IMR-90 (cell line): Measurements from ENCODE around the gene LRRC36. TPM values are rescaled to one million over a fixed set of nuclear protein-coding genes. Genes with fewer than 3 reads are reported as not detected.

Experiments
- ATAC-seq: fragments of 200-7000 bp; cut with Tn5 transposase; 2 replicates; pipeline ENCODE4 v1.9.1; 2020; ENCODE audit warnings: low read depth, mild to moderate bottlenecking, moderate library complexity
- BruUV-seq: library from RNA; stranded (reverse); fragments of 400-500 nt; replicated peaks from 2 replicates; lab custom pipeline; 2021; lab: Mats Ljungman, UMichigan
- CTCF ChIA-PET: fragments of 300-600 bp; formaldehyde crosslinking; extraction: SDS; loops from one replicate; lab custom pipeline; 2021; ENCODE audit warnings: antibody characterized with exemption; lab: Yijun Ruan, JAX
- POLR2A ChIA-PET: fragments of 300-600 bp; sonication (Branson Sonifier 250); formaldehyde crosslinking; loops from one replicate; lab custom pipeline; 2022; ENCODE audit warnings: antibody characterized with exemption; ENCODE audit not compliant: unreplicated experiment; lab: Charles Lee
- DNase-seq: peaks from one replicate; pipeline ENCODE4 v3.0.0; 2013
- H2AFZ ChIP-seq: replicated peaks from 2 replicates; pipeline ENCODE3; 2013; ENCODE audit warnings: low read length, mild to moderate bottlenecking; ENCODE audit not compliant: poor library complexity
- H2AK5ac ChIP-seq: 2 replicates; pipeline ENCODE4 v1.6.1; 2013; ENCODE audit warnings: low read depth, low read length, inconsistent platforms
- H2AK9ac ChIP-seq: replicated peaks from 2 replicates; pipeline ENCODE3; 2013; ENCODE audit warnings: mild to moderate bottlenecking, low read depth, low read length, moderate library complexity; ENCODE audit not compliant: poor library complexity
- H2BK120ac ChIP-seq: 2 replicates; pipeline ENCODE4 v1.6.1; 2013; ENCODE audit warnings: low read depth, low read length, inconsistent platforms
- H2BK15ac ChIP-seq: 3 replicates; pipeline ENCODE4 v1.6.1; 2013; ENCODE audit warnings: low read depth, low read length, inconsistent platforms
- H2BK20ac ChIP-seq: 2 replicates; pipeline ENCODE4 v1.6.1; 2013; ENCODE audit warnings: low read depth, mild to moderate bottlenecking, inconsistent platforms, low read length, moderate library complexity
- H2BK5ac ChIP-seq: 2 replicates; pipeline ENCODE4 v1.6.1; 2013; ENCODE audit warnings: mild to moderate bottlenecking, low read depth, low read length, inconsistent platforms; ENCODE audit not compliant: poor library complexity, severe bottlenecking
- H3K14ac ChIP-seq: replicated peaks from 2 replicates; pipeline ENCODE4 v1.6.1; 2013; ENCODE audit warnings: low read depth, low read length, inconsistent platforms
- H3K18ac ChIP-seq: 2 replicates; pipeline ENCODE4 v1.6.1; 2013; ENCODE audit warnings: low read depth, low read length, control low read depth
- H3K23ac ChIP-seq: 2 replicates; pipeline ENCODE4 v1.6.1; 2013; ENCODE audit warnings: low read depth, low read length, inconsistent platforms
- H3K27ac ChIP-seq: 2 replicates; pipeline ENCODE4 v1.5.1; 2013; ENCODE audit warnings: mild to moderate bottlenecking, control low read depth, low read length; ENCODE audit not compliant: insufficient read depth
- H3K27me3 ChIP-seq: 2 replicates; pipeline ENCODE4 v1.6.1; 2013; ENCODE audit warnings: low read length; ENCODE audit not compliant: control insufficient read depth, insufficient read depth
- H3K36me3 ChIP-seq: 2 replicates; pipeline ENCODE4 v1.6.1; 2013; ENCODE audit warnings: low read length, mixed read lengths; ENCODE audit not compliant: control insufficient read depth, insufficient read depth
- H3K4ac ChIP-seq: 2 replicates; pipeline ENCODE4 v1.6.1; 2013; ENCODE audit warnings: low read depth, low read length, inconsistent platforms
- H3K4me1 ChIP-seq: 2 replicates; pipeline ENCODE4 v1.6.1; 2013; ENCODE audit warnings: low read length, mixed read lengths; ENCODE audit not compliant: control insufficient read depth, insufficient read depth
- H3K4me2 ChIP-seq: 2 replicates; pipeline ENCODE4 v1.6.1; 2013; ENCODE audit warnings: low read depth, mild to moderate bottlenecking, control low read depth, low read length, moderate library complexity
- H3K4me3 ChIP-seq: 2 replicates; pipeline ENCODE4 v1.5.1; 2013; ENCODE audit warnings: low read depth, mild to moderate bottlenecking, control low read depth, low read length, moderate library complexity; ENCODE audit not compliant: insufficient read depth
- H3K56ac ChIP-seq: 2 replicates; pipeline ENCODE4 v1.6.1; 2013; ENCODE audit warnings: low read length, inconsistent platforms; ENCODE audit not compliant: insufficient read depth; ENCODE audit errors: extremely low read depth
- H3K79me1 ChIP-seq, 2 experiments: 2 replicates each; pipeline ENCODE4 v1.6.1; 2013; ENCODE audit warnings: low read length in 2 of 2, inconsistent platforms in 1 of 2, low read depth in 1 of 2
- H3K9ac ChIP-seq: 2 replicates; pipeline ENCODE4 v1.6.1; 2013; ENCODE audit warnings: low read depth, low read length, control low read depth
- H3K9me1 ChIP-seq: 2 replicates; pipeline ENCODE4 v1.6.1; 2013; ENCODE audit warnings: low read length, inconsistent platforms; ENCODE audit not compliant: insufficient read depth
- H3K9me3 ChIP-seq: 2 replicates; pipeline ENCODE4 v1.6.1; 2013; ENCODE audit warnings: low read length; ENCODE audit not compliant: control insufficient read depth, insufficient read depth
- H4K20me1 ChIP-seq: 2 replicates; pipeline ENCODE4 v1.6.1; 2013; ENCODE audit warnings: low read length, inconsistent platforms; ENCODE audit not compliant: insufficient read depth
- H4K5ac ChIP-seq: 2 replicates; pipeline ENCODE4 v1.6.1; 2013; ENCODE audit warnings: mild to moderate bottlenecking, low read depth, low read length, control low read depth
- H4K8ac ChIP-seq, 2 experiments: 2 replicates each; pipeline ENCODE4 v1.6.1; 2013; ENCODE audit warnings: low read depth in 2 of 2, low read length in 2 of 2, control low read depth in 1 of 2, inconsistent platforms in 1 of 2
- H4K91ac ChIP-seq: 2 replicates; pipeline ENCODE4 v1.6.1; 2013; ENCODE audit warnings: low read depth, low read length, inconsistent platforms; ENCODE audit not compliant: insufficient read depth
- CEBPB ChIP-seq: IDR thresholded peaks from 2 replicates; pipeline ENCODE4 v1.6.1; 2012; ENCODE audit warnings: low read depth, low read length, improper control_type of control experiment
- CHD1 ChIP-seq: IDR thresholded peaks from 2 replicates; pipeline ENCODE4 v1.6.1; 2012; ENCODE audit warnings: low read depth, low read length, improper control_type of control experiment
- FOS ChIP-seq: fragments of 150-350 bp; IDR thresholded peaks from 2 replicates; pipeline ENCODE4 v1.6.1; 2016; ENCODE audit warnings: low read depth, low read length
- MAFK ChIP-seq: IDR thresholded peaks from 2 replicates; pipeline ENCODE4 v1.6.1; 2012; ENCODE audit warnings: low read depth, low read length, improper control_type of control experiment
- MAZ ChIP-seq: IDR thresholded peaks from 2 replicates; pipeline ENCODE4 v1.6.1; 2012; ENCODE audit warnings: low read depth, mild to moderate bottlenecking, low read length, improper control_type of control experiment, moderate library complexity, borderline replicate concordance
- MXI1 ChIP-seq: IDR thresholded peaks from 2 replicates; pipeline ENCODE4 v1.6.1; 2012; ENCODE audit warnings: low read depth, mild to moderate bottlenecking, low read length, moderate library complexity, borderline replicate concordance
- NFE2L2 ChIP-seq: fragments of 150-350 bp; IDR thresholded peaks from 2 replicates; pipeline ENCODE4 v1.6.1; 2016; ENCODE audit warnings: low read depth, mild to moderate bottlenecking, low read length
- RAD21 ChIP-seq: IDR thresholded peaks from 2 replicates; pipeline ENCODE4 v1.6.1; 2012; ENCODE audit warnings: low read length, improper control_type of control experiment
- RFX5 ChIP-seq: IDR thresholded peaks from 2 replicates; pipeline ENCODE4 v1.8.0; 2012; ENCODE audit warnings: low read depth, mild to moderate bottlenecking, low read length, moderate library complexity
- WGBS, 2 experiments: methylation state at CpG; one replicate each; pipeline versions ENCODE4 v1.1.5 to v1.1.7; 2013; ENCODE audit warnings: missing lambda C conversion rate in 2 of 2; ENCODE audit not compliant: insufficient read length in 1 of 2; ENCODE audit errors: extremely low coverage in 2 of 2; 5-methylcytosine and 5-hydroxymethylcytosine counted together
- dilution Hi-C: fragments of 300-500 bp; cut with HindIII; formaldehyde crosslinking; loops from one replicate; pipeline ENCODE4 v1.14.3; 2018; ENCODE audit warnings: low sequenced_read_pairs; ENCODE audit not compliant: unreplicated experiment
- in situ Hi-C: fragments of 300-500 bp; cut with MboI; formaldehyde crosslinking; loops from 3 replicates; pipeline ENCODE4 v1.14.3; 2019; ENCODE audit warnings: low sequenced_read_pairs, inconsistent platforms, mixed read lengths
- intact Hi-C: fragments of 100-400 bp; cut with micrococcal nuclease; formaldehyde crosslinking; loops from 2 replicates; pipeline ENCODE4 v1.10.0; 2022
- polyA plus RNA-seq, 3 experiments: library from polyadenylated mRNA; depleted of rRNA; stranded (reverse); fragments of >200 nt; gene quantifications; 2 replicates each; pipeline ENCODE4 v1.2.3, GENCODE V29; 2012; ENCODE audit warnings: low replicate concordance in 1 of 3
- total RNA-seq: library from RNA; depleted of rRNA; stranded (reverse); fragments of >200 nt; gene quantifications from 2 replicates; pipeline ENCODE4 v1.2.3, GENCODE V29; 2012
- TF ChIP-seq, protein P1 (sequence below): conservative IDR thresholded peaks from 2 replicates; pipeline ENCODE4 v1.5.1; 2012; ENCODE audit warnings: mild to moderate bottlenecking, low read depth, low read length, improper control_type of control experiment
- TF ChIP-seq, protein P2 (sequence below): fragments of 150-350 bp; IDR thresholded peaks from 2 replicates; pipeline ENCODE4 v1.6.1; 2016; ENCODE audit warnings: low read depth, mild to moderate bottlenecking, low read length, moderate library complexity, borderline replicate concordance

Gene LRRC36
- total and polyA plus RNA-seq, 2 of the 4 experiments (the other 2 are of a cell fraction) = 0.18 to 0.29 TPM

DNA sequence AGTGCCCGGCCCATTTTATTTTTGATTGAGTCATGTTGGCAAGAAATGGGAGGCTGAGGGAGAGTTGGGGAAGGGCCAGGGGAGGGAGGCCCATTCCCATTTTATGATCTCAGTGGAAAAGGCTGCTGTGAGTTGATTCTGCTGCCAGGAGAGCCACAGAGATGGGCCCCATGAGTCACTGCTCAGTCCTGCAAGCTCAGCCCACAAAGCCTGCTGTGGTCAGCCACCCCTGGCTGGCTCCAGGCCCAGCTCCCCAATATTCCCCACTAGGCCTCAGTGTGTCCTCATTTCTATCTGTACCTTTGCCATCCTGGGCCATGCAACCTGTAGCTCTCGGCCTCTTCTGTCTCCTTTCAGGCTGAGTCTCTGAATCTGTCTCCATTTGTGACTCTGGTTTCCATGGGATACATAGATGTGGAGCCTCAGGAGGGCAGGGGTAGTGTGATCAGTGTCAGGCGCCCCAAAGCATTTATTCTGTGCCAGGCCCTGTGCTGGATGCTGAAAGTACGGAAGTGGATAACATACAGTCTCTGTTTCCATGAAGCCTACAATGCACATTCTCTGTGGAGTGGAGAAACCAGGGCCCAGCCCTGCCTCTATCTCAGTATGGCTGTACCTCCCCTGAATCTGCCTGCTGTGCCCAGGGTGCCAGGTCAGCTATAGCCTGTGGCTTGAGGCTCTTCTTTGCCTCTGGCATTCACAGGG, 49.2 kb upstream of the LRRC36 start (continued):
- peak; percentile 27; the same call in 1 of the 2 replicates for TF ChIP-seq MAFK
- peak; percentile 69; the same call in 1 of the 2 replicates for TF ChIP-seq MAZ

DNA sequence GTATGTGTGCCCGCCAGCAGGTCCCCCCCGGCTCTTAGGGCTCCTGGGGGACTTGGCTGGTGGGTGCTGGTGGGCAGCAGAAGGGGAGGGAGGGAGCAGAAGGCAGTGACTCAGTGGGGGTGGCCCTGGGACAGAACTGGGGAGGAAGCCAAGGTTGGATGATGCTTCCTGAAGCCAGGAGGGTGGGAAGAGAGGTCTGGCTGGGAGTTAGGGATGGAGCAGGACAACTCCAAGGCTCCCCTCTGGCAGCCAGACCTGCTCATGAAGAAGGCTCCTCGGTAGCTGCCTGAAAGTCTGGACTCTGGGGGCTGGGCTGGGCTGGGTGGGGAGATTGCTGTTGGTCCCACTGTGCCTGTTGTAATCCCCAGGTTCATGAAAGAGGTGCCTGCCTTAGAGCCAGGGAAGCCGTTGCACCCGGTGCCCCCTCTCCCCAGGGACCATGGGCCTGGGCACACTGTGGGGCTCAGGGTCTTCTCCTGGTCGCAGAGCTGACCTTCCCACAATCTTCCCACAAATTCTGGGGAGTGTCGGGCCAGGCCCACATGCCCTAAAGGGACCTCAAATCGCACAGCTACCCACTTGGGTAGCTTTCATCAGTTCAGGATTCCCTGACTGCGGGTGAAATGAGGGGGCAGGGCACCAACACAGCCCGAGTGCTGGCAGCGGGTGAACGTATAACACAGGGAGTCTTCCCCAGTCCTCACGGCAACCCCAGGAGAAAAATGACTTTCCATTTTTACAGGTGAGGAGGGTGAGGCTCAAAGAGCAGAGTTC, 48.4 kb upstream of the LRRC36 start:
- H3K9ac ChIP-seq = peak overlapping the region; percentile 82
- in situ Hi-C loops (no loop called here), intact Hi-C loops (loop anchor here (1.0 kb wide), 1 partner anchor 33 kb away; no protein-coding TSS in a partner anchor), dilution Hi-C loops (no loop called here)
- peak overlapping the region; percentile 45 for H3K4me3 ChIP-seq
- peak overlapping the region; percentile 87 for H3K4me2 ChIP-seq
- peak overlapping the region; percentile 92 for H3K56ac ChIP-seq
- H3K9me1 ChIP-seq = peaks cover 26% of the 10 kb centered on the region
- peak overlapping the region; percentile 94 for H2AK9ac ChIP-seq
- H4K20me1 ChIP-seq = 0 out of 2 replicates have a peak, but pooled peaks cover 4% of the 10 kb centered on the region
- H3K27me3 ChIP-seq = no peaks in the 10 kb centered on the region
- H3K79me1 ChIP-seq = peaks cover 13 to 33% of the 10 kb centered on the region in 2 experiments; a peak in 3 of 4 replicates
- H4K5ac ChIP-seq = peak overlapping the region; percentile 58
- H2BK5ac ChIP-seq = peak overlapping the region; percentile 95
- CTCF ChIA-PET = no interaction called here
- 0 out of 2 replicates have a peak, but pooled peaks cover 3% of the 10 kb centered on the region for H3K36me3 ChIP-seq
- H3K4ac ChIP-seq = peak overlapping the region; percentile 99
- peak overlapping the region; percentile 95 for H3K14ac ChIP-seq
- POLR2A ChIA-PET = no interaction called here
- peak overlapping the region; percentile 66 for H3K18ac ChIP-seq
- peak overlapping the region; percentile 79 to 92 for H4K8ac ChIP-seq
- H2BK15ac ChIP-seq = peak overlapping the region; percentile 96
- H2BK20ac ChIP-seq = peak overlapping the region; percentile 99
- peak overlapping the region; percentile 94 for H3K23ac ChIP-seq
- 48% methylated on average over 4 of the region's 13 CpGs; no CpG with 5 or more reads in 1 of the 2 experiments for WGBS, 2 experiments
- H2AFZ ChIP-seq = peak overlapping the region; percentile 92
- DNase-seq (peak; percentile 90), ATAC-seq (peak; percentile 57)
- H2AK5ac ChIP-seq = peak overlapping the region; percentile 98
- H2BK120ac ChIP-seq = peak overlapping the region; percentile 99
- H4K91ac ChIP-seq = peak overlapping the region; percentile 97
- H3K27ac ChIP-seq = peak overlapping the region; percentile 91
- peaks cover 24% of the 10 kb centered on the region for H3K4me1 ChIP-seq
- BruUV-seq = no TSS peak
- no peaks in the 10 kb centered on the region for H3K9me3 ChIP-seq
- TF ChIP-seq, protein P1, sequence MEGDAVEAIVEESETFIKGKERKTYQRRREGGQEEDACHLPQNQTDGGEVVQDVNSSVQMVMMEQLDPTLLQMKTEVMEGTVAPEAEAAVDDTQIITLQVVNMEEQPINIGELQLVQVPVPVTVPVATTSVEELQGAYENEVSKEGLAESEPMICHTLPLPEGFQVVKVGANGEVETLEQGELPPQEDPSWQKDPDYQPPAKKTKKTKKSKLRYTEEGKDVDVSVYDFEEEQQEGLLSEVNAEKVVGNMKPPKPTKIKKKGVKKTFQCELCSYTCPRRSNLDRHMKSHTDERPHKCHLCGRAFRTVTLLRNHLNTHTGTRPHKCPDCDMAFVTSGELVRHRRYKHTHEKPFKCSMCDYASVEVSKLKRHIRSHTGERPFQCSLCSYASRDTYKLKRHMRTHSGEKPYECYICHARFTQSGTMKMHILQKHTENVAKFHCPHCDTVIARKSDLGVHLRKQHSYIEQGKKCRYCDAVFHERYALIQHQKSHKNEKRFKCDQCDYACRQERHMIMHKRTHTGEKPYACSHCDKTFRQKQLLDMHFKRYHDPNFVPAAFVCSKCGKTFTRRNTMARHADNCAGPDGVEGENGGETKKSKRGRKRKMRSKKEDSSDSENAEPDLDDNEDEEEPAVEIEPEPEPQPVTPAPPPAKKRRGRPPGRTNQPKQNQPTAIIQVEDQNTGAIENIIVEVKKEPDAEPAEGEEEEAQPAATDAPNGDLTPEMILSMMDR = no peak
- no peak for TF ChIP-seq NFE2L2
- TF ChIP-seq, protein P2, sequence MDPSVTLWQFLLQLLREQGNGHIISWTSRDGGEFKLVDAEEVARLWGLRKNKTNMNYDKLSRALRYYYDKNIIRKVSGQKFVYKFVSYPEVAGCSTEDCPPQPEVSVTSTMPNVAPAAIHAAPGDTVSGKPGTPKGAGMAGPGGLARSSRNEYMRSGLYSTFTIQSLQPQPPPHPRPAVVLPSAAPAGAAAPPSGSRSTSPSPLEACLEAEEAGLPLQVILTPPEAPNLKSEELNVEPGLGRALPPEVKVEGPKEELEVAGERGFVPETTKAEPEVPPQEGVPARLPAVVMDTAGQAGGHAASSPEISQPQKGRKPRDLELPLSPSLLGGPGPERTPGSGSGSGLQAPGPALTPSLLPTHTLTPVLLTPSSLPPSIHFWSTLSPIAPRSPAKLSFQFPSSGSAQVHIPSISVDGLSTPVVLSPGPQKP = no peak
- no peak for TF ChIP-seq MAFK
- peak; percentile 56; the same call in 1 of the 2 replicates for TF ChIP-seq FOS
- TF ChIP-seq RFX5 = no peak
- no peak; the same call in 1 of the 2 replicates for TF ChIP-seq CHD1
- TF ChIP-seq MXI1 = no peak
- no peak for TF ChIP-seq RAD21
- TF ChIP-seq MAZ = peak; percentile 85
- TF ChIP-seq CEBPB = no peak
